Left renal pelvis (tissue), 4 donors: ENCODE measurements around the gene DCBLD1. TPM values are rescaled to one million over a fixed set of nuclear protein-coding genes. Genes with fewer than 3 reads are reported as not detected.
"Not testable (repeated sequence)": the region's sequence is repeated elsewhere in the genome, so short reads cannot be mapped to it uniquely, and the experiment has no call there.

Experiments
- DNase-seq, 4 donors: peaks; one replicate each; pipeline ENCODE4 v3.0.0-alpha.2; 2013; ENCODE audit warnings: low read depth in 4 of 4, low spot score in 3 of 4
- polyA plus RNA-seq, 4 donors: library from polyadenylated mRNA; unstranded; fragments of 120-200 nt; gene quantifications; one replicate each; pipeline ENCODE4 v1.2.1, GENCODE V29; 2013; ENCODE audit not compliant: insufficient read length in 4 of 4

Gene DCBLD1
- polyA plus RNA-seq, 4 donors: 4.9 to 13.2 (median 11.9) TPM

DNA sequence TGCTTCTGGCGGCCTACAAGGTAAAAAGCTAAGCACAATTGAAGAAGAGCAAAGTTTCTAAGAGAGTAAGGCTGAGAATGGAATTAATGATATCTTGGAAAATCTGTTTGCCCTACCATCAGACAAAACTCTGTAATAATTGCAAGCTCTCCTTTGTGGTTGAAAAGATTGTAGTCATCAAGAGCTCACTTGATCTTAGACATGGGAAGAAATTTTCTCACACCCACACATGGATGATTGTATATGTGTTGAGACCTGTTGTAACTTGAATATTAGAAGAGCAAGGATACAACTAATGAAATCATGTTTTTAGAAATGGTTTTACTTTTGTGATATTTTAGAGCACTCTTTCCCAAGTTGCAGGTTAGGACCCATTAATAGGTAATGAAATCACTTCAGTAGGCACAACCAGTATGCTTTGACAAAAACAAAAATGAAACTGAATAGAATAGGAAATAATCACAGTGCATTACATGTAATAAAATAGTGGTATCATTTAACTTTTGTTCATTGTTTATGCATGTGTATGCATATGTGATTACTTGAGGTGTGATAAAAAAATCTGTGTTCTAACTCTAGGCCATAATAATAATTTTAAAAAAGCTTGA is 14.0 kb downstream of the DCBLD1 start:
- no peak for DNase-seq

DNA sequence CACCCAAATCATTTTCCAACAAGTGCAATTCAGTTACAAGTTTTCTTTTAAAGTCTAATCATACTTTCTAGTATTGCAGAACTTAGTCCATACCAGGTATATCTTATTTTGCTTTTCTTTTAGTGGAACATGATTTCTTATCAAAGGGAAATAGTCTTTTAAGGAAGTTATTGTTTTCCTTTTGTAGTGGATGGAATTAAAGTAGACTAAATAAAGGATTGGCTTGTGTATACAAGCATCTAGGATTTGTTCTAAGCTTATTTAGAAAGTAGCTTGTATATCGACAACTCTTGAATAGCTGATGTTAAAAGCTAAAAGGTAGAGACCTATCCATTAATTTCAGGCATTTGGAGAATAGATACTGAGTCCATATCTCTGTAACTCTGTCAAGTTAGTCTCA is 14.8 kb downstream of the DCBLD1 start:
- DNase-seq: no peak

DNA sequence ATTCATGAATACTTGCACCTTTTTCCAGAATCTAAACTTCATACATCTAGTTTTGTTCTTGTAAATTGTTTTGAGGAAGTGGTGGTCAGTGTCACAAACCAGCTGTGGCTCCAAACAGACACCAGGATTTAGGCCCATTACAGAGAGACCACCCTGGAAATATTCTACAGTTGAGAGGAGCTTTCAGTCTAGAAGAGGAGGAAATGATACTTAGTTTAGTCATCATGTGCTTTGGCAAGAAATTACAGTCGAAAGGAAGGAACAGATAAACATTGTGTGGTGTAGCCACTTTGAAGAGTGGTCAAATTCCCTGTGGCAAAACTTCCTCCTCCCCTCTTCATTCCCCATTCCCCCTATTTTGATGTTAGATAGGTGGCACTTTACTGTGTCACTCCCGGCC is 15.7 kb downstream of the DCBLD1 start:
- DNase-seq: no peak

DNA sequence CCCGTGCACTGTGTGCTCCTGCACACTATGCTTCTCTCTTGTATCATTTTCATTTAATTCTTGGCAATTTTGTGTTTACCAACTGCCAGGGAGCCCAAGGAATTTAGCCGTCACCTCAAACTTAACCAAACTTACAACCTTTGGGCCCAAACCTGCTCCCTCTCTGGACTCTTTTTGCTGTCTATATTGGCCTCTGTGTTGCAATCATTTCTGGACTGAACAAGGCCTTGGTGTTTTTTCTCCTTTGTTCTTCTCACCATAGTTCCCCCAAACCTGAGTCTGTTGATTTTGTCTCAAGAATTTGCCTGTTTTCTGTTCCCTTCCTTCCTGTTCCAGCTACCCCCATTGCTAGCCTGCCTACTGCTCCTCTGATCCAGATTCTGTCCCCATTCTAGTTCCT is 19.2 kb downstream of the DCBLD1 start:
- DNase-seq: no peak

DNA sequence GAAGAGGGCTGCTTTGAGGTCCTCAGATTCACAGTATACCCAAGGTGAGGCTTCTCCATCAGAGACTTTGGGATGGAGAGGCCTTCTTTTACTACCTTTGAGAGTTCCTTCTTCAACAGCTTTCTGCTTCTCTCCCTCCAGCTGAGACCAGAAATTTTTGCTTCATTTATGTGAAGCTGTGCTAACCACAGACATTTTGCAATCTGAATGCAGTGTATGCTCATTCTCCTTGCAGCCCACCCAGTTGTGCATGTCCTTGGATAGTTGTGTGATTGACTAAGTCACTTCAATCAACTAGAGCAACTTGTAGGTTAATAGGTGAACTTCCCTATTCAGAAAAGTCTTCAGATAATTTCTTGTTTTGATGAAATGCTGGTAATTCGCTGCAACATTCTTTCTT is 20.1 kb downstream of the DCBLD1 start:
- DNase-seq: no peak

DNA sequence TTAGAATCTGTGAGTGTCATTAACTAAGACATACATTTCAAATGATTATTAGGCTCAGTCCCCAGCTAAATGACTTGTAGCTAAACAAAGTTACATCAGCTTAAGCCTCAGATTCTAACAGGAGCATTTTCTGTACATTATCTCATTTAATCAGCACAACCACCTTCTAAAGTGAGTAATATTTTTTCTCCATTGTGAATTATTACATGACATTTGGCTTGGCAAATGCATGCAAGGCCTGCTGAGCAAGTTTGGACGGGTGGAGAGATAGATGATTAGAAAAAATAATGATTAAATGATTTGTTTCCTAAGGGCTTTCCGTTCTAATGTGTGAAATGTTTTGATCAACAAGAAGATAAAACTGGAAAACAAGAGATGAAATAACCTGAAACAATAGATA is 20.7 kb downstream of the DCBLD1 start:
- no peak for DNase-seq

DNA sequence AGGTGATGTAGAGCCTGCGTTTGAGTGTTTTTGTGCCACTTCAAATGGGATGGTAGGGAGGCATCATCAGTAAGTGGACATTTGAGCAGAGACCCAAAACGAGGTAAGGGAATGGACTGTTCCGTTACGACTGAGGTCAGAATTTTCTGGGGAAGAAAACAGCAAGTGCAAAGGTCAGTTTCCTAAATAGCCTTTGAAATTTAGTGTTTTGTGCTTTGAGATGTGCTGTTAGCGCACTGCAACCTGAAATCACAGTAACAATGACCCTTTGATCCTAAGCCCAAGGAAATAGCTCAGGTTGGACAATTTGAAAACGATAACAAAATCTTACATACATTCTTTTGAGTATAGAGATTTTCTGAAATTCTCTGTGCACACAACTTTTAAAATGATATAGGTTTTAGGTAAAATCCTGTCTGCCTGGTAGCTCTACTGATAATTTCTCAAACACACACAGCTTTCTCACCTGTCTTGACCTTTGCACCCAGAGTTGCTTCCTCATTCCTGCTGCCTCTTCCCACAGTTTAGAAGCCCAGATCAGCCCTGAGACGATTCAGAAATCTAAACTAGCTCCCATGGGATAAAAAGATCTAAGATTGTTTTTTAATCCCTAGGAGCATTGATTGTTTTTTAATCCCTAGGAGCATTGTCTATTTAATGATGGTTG is 22.1 kb downstream of the DCBLD1 start:
- no peak for DNase-seq

DNA sequence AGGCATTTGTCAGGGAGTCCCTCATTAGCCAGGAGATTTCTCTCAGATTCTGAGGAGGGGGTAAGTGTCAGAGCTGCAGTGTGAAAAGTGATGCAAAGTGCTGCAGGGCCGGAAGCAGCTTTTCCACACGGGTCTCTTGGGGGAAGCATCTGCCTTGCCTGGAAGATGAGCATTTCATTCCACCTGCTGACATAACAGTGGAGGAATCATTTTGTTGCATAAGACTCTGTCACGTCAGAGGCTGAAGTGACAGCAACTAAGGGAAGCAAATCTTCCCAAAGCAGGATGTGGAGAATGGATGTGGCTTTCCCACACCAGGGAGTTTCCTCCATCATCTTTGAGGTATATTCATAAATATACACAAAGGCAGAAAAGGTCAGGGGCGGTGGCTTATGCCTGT is 22.8 kb downstream of the DCBLD1 start:
- no peak for DNase-seq

DNA sequence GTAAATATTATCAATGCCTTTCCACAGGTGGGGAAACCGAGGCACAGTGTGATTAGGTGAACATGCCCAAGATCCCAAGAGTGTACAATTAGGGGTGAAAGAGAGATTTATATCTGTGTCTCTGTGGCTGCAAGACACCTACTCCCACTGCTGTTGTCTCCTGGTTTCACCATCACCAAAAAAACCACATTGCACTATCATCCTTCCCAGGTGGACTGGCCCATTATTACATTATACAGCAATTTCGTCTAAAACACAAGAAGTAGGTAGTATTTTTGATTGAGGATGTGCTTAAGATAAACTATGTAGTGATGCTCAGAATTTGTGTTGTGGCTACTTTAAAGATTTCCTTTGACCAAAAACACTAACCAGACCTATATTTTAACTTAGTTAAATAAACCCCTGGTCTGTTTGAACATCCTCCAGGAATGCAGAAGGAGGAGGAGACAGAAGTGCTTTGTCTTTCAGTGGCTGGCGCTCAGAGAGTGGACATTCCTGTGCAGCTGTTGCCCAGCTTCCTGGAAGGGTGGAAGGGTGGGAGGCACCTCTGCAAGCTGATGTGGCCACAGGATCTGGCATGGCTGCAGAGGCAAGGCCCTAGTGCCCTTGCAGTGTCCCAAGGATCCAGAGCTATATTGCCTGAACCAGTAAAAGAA is 23.8 kb downstream of the DCBLD1 start:
- no peak for DNase-seq

DNA sequence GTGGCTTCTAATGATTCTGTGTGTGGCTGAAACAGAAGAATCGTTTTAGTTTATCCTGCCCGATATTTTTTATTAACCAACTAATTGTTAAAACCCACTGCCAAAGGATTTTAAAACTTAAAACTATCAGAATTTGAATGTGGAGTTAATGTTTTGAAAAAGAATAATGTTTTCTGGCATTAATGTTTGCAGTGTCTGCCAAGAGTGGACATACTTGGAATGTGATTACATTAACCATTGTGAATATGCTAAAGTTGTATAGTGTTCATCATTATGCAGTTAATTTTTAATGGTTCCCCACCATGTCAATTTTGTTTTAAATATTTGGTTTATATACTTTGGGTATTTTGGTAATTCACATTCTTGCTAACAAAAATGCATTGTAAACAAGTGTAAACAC is 24.4 kb downstream of the DCBLD1 start:
- no peak for DNase-seq

DNA sequence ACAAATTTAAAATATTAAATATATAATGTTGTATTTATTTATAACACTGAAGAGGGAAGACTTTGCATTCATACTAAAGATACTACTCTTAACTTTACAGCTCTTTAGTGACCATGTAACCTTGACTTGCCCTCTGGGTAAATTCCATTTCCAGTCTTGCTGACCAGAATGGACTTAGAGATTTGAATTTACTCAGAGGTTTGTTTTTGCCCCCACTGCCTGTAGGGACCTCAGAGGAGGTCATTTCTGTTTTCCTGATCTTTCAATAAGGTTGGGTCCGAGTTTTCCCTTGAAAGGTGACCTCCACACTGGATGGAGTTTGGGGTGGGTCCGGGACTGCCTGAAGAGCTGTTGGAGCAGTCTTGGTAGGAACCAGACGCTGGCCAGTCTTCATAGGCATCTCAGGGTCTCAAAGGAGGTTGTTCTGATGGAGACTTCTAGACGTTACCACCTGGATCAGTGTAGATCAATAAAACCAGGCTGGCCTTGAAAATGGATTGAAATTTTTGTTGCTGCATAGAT is 26.0 kb downstream of the DCBLD1 start:
- no peak for DNase-seq

DNA sequence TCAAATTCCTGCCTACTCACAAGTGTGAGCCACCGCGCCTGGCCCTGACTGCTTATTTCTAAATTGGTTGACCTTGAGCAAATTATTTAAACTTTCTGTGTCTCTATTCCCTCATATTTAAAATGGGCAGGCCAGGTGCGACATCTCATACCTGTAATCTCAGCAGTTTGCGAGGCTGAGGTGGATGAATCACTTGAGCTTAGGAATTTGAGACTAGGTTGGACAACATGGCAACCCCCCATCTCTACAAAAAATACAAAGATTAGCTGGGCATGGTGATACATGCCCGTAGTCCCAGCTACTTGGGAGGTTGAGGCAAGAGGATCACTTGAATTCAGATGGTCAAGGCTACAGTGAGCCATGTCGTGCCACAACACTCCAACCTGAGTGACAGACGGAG is 26.5 kb downstream of the DCBLD1 start:
- no peak for DNase-seq

DNA sequence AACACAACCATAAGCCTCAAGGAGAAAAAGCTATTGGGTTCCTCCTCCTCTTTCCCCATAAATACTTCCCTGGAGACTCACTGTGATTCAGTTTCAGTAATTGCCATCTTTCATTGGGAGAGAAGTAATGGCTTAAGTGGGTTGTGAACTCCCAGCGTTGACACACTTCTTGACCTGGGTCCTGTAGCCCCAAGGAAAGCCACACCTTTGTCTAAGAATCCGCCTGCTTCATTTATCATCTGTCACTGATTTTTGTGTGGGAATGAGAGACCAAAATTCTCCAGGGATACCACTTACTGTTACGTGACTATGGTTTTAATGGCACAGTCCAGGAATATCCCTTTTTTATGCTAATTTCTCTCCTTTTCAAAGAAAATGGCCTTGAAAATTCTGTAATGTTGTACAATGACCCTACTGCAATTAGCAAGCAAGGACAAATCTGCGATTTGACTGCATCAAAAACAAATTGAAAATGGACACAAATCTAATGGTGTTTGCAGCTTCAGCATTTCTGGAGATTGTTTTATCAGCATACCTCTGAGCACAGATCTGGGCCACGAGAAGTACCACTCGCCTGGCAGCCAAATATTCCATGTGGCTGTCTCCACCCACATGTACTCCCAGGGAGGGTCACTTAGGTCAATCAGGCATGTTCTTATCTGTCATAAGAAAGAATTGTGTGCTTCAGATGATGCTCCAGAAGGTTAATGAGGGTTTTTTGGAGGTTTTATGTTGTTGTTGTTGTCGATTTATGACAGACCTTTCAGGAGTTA is 29.8 kb downstream of the DCBLD1 start:
- DNase-seq: no peak

DNA sequence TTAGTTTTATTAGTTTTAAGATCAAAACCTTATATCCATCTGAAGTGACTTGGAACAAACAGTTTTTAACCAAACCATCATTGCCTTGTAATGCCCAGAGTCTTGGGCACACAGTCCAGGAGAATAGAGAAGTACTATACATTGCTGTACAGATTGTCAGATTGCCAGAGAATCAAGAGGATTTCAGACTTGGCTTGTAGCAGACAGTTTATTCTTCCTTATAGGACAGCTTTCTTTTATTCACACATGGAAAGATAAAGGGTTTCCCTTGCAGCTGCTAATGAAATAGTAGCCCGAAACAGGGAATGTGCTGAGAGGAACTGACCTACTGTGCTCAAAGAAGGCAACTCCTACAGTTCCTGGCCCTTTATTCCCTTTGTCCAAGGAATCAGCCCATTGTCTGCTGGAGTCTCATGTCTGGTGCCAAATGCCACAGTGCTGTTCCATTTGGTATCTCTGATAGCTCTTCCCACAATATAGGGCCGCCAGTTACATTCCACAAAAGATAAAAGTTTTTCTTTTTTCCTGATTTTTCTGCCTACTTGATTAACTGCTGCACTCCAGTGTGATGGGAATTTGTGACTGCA is 30.6 kb downstream of the DCBLD1 start:
- DNase-seq: no peak

DNA sequence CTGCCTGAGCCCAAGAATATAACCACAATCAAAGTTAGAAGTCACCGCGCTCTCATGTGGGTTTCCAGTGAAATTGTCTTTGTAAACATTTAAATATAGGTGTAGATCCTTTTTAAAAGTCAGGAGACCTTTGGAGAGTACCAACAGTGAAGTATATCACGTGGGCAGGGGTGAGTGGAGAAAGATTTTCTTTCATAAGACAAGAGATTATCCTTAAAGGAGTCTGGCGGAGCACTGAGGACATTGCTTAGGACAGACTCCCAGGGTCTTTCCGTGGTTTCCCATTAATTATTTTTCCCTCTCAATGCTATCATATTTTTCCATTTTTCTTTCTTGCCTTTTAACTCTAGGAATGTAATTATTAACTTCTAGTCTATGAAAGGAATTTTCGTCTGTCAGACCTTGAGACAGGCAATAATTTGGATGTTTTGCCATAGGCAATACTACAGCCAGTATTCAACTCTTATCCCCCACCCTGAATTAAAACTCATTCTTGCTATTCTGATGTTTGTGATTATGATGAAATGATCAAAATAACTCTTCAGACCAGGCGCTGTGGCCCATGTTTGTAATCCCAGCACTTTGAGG is 31.4 kb downstream of the DCBLD1 start:
- no peak for DNase-seq

DNA sequence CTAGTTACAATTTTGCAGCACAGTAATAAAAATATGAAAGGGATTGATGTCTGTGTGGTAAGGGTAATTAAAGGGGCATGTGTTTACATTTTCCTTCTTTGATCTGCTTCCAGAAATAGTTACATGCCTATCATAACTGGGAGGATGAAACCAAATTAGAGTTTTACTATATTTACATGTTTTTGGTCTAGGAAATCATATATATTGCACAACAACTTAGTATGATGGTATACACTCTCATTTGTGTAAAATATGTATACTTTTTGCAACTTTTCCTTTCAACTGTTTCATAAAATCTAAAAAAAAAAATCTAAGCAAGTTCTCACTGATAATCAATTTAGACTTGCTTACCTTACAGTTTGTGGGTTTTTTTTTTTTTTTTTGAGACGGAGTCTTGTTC is 32.2 kb downstream of the DCBLD1 start:
- no peak for DNase-seq

DNA sequence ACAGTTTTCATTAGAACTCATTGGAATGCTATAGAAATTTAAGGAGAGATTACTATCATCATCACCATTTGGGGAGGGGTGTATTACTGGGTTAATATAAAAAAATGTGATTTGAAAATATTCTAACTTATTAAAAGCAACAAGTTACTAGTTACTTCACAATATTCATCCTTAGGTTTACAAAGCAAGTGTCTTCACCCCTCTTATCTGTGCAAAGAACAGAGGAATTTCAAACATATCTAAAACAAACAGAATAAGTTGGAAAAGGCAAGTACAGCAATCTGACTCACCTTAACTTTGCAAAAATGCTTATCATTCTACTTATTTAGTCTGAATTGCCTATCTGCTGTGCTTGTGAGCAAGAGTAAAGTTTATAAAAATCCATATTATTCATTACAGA is 32.9 kb downstream of the DCBLD1 start:
- DNase-seq: no peak

DNA sequence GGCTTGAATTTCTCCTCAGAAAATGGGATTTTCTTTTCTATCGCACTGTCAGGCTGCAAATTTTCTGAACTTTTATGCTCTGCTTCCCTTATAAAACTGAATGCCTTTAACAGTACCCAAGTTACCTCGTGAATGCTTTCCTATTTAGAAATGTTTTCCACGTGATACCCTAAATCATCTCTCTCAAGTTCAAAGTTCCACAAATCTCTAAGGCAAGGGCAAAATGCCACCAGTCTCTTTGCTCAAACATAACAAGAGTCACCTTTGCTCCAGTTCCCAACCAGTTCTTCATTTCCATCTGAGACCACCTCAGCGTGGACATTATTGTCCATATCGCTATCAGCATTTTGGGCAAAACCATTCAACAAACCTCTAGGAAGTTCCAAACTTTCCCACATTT is 35.5 kb downstream of the DCBLD1 start:
- not testable (repeated sequence) for DNase-seq

DNA sequence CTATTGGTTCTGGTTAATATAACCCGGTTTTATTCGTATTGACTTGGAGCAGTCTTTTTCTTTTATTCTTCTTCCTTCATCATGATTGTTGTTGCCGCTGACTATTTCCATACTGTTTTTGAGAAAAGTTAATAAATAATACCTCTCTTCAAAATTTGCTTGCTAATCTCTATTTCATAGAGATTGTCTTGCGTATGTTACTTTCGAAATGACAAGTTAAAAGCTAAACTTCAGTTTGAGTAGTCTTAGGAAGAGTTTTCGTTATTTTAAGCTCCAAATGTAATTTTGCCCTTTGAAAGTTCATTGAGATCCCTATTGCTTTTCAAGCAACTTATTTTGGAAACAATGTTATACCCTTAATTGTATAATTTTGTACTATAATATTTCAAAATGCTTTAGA is 36.4 kb downstream of the DCBLD1 start:
- no peak for DNase-seq

DNA sequence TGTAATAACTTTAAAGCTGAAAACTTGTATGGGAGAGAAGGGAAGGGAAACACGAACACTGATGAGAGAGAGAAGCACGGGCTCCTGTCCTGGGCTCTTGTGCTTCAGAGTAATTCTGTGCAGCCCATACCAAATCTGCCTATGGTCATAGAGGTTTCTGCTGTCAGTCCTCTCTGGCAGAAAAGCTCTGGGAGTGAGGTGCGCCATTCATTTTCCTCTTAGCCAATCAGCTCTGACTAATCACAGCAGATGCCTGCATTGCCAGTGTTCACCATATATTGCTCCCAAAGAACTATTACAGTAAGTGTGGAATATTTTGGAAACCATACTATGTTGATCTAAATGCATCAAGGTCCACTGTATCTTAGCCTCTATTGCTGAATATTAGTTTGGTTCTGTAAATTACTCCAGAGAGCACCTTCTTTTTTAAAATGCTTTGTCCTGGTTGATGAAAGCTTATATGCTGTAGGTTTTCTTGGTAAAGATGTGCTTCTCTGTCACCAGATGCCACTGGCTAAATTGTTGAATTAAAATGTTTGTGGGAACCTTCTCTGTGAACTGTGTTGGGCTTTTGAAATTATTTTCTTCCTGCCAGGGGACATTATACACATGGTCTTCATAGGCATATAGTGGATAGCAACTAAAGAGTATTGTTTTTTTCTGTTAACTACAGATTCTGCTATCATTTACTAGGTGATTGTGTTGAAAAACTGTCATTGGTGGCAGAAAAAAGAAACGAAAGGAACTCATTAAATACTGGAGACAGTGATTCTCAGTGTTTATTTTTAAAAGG is 38.3 kb downstream of the DCBLD1 start:
- DNase-seq: no peak
